GM19468 (cell line): Measurements from ENCODE around the gene ZDHHC7.

Source experiments
- ATAC-seq: cut with Tn5 transposase; IDR thresholded peaks from one replicate; pipeline ENCODE4 v1.9.1; 2021; ENCODE audit warnings: mild to moderate bottlenecking, moderate library complexity, moderate number of reproducible peaks; ENCODE audit not compliant: unreplicated experiment; ENCODE audit errors: extremely low read depth

The ZDHHC7 gene

GRCh38 chr16:84999857-85000480 lies 11.4 kb downstream of the ZDHHC7 start:
- no peak for ATAC-seq

- no peak for ATAC-seq
Measured at GRCh38 chr16:84999200-84999599, 12.1 kb downstream of the ZDHHC7 start.

GRCh38 chr16:84996365-84996764 lies 15.0 kb downstream of the ZDHHC7 start:
- no peak for ATAC-seq

- no peak for ATAC-seq
Measured at GRCh38 chr16:84995663-84996062, 15.7 kb downstream of the ZDHHC7 start.

GRCh38 chr16:84993926-84994325 lies 17.4 kb downstream of the ZDHHC7 start:
- ATAC-seq, result no peak

- ATAC-seq, result no peak
Measured at GRCh38 chr16:84992717-84993075, 18.6 kb downstream of the ZDHHC7 start.

GRCh38 chr16:84990782-84991181 lies 20.6 kb downstream of the ZDHHC7 start:
- ATAC-seq, result no peak

GRCh38 chr16:84989749-84990620 lies 21.4 kb downstream of the ZDHHC7 start:
- ATAC-seq, result no peak

GRCh38 chr16:84988328-84989080 lies 22.8 kb downstream of the ZDHHC7 start:
- ATAC-seq, result no peak

GRCh38 chr16:84986879-84987278 lies 24.5 kb downstream of the ZDHHC7 start:
- no peak for ATAC-seq

GRCh38 chr16:84986102-84986501 lies 25.2 kb downstream of the ZDHHC7 start:
- no peak for ATAC-seq

- ATAC-seq, result no peak
Measured at GRCh38 chr16:84985079-84986065, 26.0 kb downstream of the ZDHHC7 start.

GRCh38 chr16:84982434-84982833 lies 28.9 kb downstream of the ZDHHC7 start:
- no peak for ATAC-seq

- no peak for ATAC-seq
Measured at GRCh38 chr16:84979516-84979915, 31.8 kb downstream of the ZDHHC7 start.

- no peak for ATAC-seq
Measured at GRCh38 chr16:84976644-84977400, 34.5 kb downstream of the ZDHHC7 start.

- no peak for ATAC-seq
Measured at GRCh38 chr16:84975522-84975921, 35.8 kb downstream of the ZDHHC7 start.

GRCh38 chr16:84975066-84975465 lies 36.3 kb downstream of the ZDHHC7 start:
- no peak for ATAC-seq

GRCh38 chr16:84973776-84974523 lies 37.4 kb downstream of the ZDHHC7 start:
- no peak for ATAC-seq
